ENCODE results near the gene CKAP5.

Gene CKAP5

DNA sequence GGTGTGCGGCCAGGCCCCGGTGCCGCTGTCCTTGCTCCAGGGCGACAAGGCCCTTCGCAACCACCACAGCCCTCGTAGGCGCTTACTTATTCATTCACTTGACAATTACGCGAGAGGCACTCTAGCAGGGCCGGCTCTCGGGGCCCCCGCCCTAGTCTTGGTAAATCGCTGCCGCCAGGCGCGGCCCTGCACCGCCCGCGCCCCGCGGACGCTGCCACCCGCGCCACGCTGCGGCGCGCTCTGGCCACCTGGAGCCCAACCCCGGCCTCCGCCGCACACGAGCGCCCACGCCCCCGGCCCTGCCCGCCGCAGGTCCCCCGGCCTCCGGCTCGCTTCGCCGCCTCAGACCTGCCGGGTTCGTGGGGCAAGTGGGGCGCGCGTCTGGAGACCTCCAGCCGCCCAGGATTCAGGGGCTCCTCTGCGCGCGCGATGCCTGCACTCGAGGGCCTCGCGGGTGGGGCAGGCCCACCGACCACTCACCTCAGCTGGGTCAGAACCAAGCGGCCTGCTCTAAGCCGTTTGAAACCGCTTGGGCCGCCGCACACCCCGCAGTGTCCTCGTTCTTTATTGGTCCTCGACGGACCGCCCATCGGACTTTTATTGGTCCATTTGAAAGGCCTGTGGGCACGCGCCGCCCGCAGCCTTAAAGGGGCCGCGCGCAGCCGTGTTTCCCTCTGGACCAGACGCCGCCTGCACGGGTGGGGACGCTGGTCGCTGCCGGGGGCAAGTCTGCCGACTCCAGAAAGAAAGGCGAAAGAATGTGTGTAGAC is at the start of gene CKAP5:
TSS of gene CKAP5 (minus strand) at position 541 of the 770 bp plus-strand sequence. CDS start 25,049 bp downstream, outside the sequence.
- peak within 1 kb of the TSS; percentile 85 for H3K4me3 ChIP-seq (ENCODE audit: control insufficient read depth, low read depth, low read length)
- TF ChIP-seq, protein P1, sequence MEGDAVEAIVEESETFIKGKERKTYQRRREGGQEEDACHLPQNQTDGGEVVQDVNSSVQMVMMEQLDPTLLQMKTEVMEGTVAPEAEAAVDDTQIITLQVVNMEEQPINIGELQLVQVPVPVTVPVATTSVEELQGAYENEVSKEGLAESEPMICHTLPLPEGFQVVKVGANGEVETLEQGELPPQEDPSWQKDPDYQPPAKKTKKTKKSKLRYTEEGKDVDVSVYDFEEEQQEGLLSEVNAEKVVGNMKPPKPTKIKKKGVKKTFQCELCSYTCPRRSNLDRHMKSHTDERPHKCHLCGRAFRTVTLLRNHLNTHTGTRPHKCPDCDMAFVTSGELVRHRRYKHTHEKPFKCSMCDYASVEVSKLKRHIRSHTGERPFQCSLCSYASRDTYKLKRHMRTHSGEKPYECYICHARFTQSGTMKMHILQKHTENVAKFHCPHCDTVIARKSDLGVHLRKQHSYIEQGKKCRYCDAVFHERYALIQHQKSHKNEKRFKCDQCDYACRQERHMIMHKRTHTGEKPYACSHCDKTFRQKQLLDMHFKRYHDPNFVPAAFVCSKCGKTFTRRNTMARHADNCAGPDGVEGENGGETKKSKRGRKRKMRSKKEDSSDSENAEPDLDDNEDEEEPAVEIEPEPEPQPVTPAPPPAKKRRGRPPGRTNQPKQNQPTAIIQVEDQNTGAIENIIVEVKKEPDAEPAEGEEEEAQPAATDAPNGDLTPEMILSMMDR (IDR thresholded peaks at IDR 0.05; ENCODE audit: control insufficient read depth, insufficient read depth, low read depth, low read length, missing control alignments) = no peak
- DNase-seq (ENCODE audit: low read depth) = peak; percentile 58

DNA sequence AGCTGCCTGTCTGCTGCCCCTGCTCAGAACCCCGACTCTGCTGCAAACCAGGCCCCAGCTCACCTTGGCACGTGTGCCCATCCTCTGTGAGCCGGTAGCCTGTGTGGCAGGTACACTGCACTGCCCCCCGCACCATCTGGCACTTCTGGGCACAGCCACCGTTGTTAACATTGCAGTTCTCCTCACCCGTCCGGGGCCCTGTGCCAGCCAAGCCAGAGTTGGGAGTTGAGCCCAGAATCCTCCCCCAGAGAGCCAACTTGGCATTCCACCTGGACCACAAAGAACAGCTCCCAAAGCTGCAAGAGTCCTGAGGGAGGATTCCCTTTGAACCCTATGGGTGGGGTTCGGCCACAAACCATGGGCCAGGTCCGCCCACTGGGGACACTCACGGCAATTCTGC is 49.7 kb upstream of the CKAP5 start:
- no peak for DNase-seq (ENCODE audit: low read depth)
- no peak overlapping the region for H3K4me3 ChIP-seq (ENCODE audit: control insufficient read depth, low read depth, low read length)
- TF ChIP-seq, protein P1 (IDR thresholded peaks at IDR 0.05; ENCODE audit: control insufficient read depth, insufficient read depth, low read depth, low read length, missing control alignments) = no peak

DNA sequence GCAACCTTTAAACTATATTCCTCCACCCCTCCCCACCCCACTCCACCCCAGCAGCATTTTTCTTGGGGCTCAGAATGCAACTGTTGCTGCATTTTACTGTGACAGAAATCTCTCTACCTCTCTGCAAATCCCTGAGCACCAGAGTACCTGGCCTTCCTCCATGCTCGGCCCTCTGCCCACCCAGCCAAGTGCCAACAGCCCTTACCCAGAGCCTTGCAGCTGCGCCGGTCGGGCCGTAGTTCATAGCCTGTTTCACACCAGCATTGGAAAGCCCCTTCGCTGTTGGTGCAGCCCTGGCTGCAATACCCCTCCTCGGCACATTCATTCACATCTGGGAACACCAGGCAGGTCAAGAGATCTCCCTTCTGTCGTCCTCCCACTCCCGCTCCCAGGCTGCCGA is 48.9 kb upstream of the CKAP5 start:
- no peak for DNase-seq (ENCODE audit: low read depth)
- no peak overlapping the region for H3K4me3 ChIP-seq (ENCODE audit: control insufficient read depth, low read depth, low read length)
- TF ChIP-seq, protein P1 (IDR thresholded peaks at IDR 0.05; ENCODE audit: control insufficient read depth, insufficient read depth, low read depth, low read length, missing control alignments) = no peak

DNA sequence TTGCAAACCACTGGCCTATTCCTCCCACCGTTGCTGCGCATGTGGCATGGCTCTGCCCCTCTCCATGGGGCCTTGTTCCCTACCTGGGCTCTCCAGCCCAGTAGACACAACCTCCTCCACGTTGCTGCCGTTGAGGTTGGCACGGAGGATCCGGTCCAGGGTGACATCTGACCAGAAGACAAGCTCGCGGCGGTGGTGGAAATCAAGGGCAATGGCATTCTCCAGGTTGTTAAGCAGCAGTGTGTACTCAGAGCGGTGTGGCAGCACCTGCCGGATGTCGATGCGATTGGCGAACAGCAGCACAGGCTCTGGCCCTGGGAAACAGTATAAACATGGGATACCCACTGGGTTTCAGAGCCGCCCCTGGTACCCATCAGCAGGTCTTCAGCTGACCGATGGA is 48.4 kb upstream of the CKAP5 start:
- TF ChIP-seq, protein P1 (IDR thresholded peaks at IDR 0.05; ENCODE audit: control insufficient read depth, insufficient read depth, low read depth, low read length, missing control alignments) = no peak
- DNase-seq (ENCODE audit: low read depth) = no peak
- no peak overlapping the region for H3K4me3 ChIP-seq (ENCODE audit: control insufficient read depth, low read depth, low read length)

DNA sequence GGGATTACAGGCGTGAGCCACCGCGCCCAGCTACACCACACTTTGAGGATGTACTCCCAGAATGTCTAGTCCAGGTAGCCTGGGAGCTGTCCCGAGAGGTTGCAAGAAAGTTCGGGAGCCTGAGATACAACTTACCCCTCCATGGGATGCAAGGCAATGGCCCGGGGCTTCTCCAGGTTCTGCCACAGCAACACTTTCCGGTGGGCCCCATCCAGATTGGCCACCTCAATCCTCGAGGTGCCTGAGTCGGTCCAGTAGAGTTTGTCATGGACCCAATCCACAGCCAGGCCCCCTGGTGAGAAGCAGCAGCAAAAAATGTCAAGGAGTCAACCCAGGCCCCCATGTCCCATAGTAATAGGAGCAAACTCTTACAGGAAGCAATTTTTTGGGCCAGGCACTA is 46.8 kb upstream of the CKAP5 start:
- no peak for DNase-seq (ENCODE audit: low read depth)
- TF ChIP-seq, protein P1 (IDR thresholded peaks at IDR 0.05; ENCODE audit: control insufficient read depth, insufficient read depth, low read depth, low read length, missing control alignments) = no peak
- no peak overlapping the region for H3K4me3 ChIP-seq (ENCODE audit: control insufficient read depth, low read depth, low read length)

DNA sequence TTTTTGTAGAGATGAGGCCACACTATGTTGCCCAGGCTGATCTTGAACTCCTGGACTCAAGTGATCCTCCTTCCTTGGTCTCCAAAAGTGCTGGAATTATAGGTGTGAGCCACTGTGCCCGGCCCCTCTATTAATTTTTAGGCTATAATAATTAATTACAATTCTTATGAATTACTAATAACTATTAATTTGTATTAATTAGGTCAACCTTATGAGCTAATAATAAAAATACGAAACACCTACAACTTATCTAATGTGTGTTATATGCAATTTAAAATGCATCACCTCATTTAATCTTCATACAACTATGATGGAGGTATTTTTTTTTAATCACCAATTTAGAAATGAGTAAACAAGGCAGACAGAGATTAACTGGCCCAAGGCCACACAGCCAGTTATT is 46.0 kb upstream of the CKAP5 start:
- no peak for DNase-seq (ENCODE audit: low read depth)
- no peak overlapping the region for H3K4me3 ChIP-seq (ENCODE audit: control insufficient read depth, low read depth, low read length)
- TF ChIP-seq, protein P1 (IDR thresholded peaks at IDR 0.05; ENCODE audit: control insufficient read depth, insufficient read depth, low read depth, low read length, missing control alignments) = no peak

All from AG09309 (cell line).